SK-N-SH treated with all-trans-retinoic acid at 6 μM for 48 hours (cell line): ENCODE data around the gene MFSD6.

Experiments
- GLIS3 ChIP-seq: fragments of 250-450 bp; sonication (Bioruptor Pico); IDR thresholded peaks from 2 replicates; pipeline ENCODE4 v1.5.0; 2020; ENCODE audit warnings: mild to moderate bottlenecking, moderate library complexity
- RARB ChIP-seq: fragments of 250-450 bp; sonication (Bioruptor Pico); IDR thresholded peaks from 2 replicates; pipeline ENCODE4 v1.8.0; 2021; ENCODE audit warnings: mild to moderate bottlenecking, moderate library complexity
- TOX ChIP-seq: fragments of 250-450 bp; sonication (Bioruptor Pico); IDR thresholded peaks from 2 replicates; pipeline ENCODE4 v1.8.0; 2021; ENCODE audit warnings: mild to moderate bottlenecking, moderate library complexity, borderline replicate concordance
- ZC3H10 ChIP-seq: fragments of 250-450 bp; sonication (Bioruptor Pico); IDR thresholded peaks from 2 replicates; pipeline ENCODE4 v1.5.1; 2021; ENCODE audit warnings: mild to moderate bottlenecking, moderate library complexity

GRCh38 chr2:190505696-190506095 is 97.5 kb downstream of the MFSD6 start:
- TF ChIP-seq RARB (CRISPR knock-in tag), result no peak
- TF ChIP-seq ZC3H10, result no peak
- TF ChIP-seq TOX (CRISPR knock-in tag), result no peak
- TF ChIP-seq GLIS3, result no peak
